Measurements from ENCODE around the gene UBE2E3. TPM values are rescaled to one million over a fixed set of nuclear protein-coding genes. Genes with fewer than 3 reads are reported as not detected.

The UBE2E3 gene
- total RNA-seq, 1 experiment from 2014 or later, result 91.3 TPM

DNA sequence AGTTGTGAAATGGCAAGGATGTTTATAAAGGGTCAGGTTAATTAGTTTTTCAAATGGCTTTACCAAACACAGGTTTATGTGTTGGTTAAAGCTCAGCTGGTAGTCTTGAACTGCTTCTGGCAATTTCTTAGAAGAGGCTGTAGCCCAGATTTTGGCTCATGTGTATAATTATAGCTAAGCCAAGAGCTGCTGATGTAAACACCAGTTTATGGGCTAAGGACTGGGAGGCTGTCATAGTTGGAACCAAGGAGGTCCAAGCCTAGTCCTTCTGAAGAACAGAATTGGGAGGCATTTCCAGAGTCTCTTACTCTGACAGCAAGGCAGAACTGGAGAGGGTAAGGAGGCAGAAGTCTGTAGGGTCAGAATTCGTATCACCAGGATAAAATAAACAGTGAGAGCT lies 25.4 kb downstream of the UBE2E3 start:
- no TSS peak for BruUV-seq (replicated peaks)
- no peaks in the 10 kb centered on the region; the same call in 1 of the 2 replicates for H3K36me3 ChIP-seq (ENCODE audit: control insufficient read depth, insufficient read depth, low read length)
- intact Hi-C loops (cut with micrococcal nuclease; ENCODE audit: unreplicated experiment) (no loop called here), in situ Hi-C loops (cut with HindIII; ENCODE audit: low pct_unique_long_range_greater_than_20kb, low sequenced_read_pairs) (no loop called here)
- no peak overlapping the region for H3K4me3 ChIP-seq (ENCODE audit: low read depth in 2 of 2, low read length in 2 of 2)
- TF ChIP-seq, protein P1, sequence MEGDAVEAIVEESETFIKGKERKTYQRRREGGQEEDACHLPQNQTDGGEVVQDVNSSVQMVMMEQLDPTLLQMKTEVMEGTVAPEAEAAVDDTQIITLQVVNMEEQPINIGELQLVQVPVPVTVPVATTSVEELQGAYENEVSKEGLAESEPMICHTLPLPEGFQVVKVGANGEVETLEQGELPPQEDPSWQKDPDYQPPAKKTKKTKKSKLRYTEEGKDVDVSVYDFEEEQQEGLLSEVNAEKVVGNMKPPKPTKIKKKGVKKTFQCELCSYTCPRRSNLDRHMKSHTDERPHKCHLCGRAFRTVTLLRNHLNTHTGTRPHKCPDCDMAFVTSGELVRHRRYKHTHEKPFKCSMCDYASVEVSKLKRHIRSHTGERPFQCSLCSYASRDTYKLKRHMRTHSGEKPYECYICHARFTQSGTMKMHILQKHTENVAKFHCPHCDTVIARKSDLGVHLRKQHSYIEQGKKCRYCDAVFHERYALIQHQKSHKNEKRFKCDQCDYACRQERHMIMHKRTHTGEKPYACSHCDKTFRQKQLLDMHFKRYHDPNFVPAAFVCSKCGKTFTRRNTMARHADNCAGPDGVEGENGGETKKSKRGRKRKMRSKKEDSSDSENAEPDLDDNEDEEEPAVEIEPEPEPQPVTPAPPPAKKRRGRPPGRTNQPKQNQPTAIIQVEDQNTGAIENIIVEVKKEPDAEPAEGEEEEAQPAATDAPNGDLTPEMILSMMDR (IDR thresholded peaks at IDR 0.05), result no peak
- TF ChIP-seq POLR2AphosphoS5 (IDR thresholded peaks at IDR 0.05; ENCODE audit: low read depth, low read length) (no peak), SIN3A (IDR thresholded peaks at IDR 0.05; ENCODE audit: borderline replicate concordance, insufficient read depth, low read depth, low read length) (no peak), TCF7L2 (IDR thresholded peaks at IDR 0.05; ENCODE audit: low read depth, low read length) (no peak)
- TF ChIP-seq, protein P2, sequence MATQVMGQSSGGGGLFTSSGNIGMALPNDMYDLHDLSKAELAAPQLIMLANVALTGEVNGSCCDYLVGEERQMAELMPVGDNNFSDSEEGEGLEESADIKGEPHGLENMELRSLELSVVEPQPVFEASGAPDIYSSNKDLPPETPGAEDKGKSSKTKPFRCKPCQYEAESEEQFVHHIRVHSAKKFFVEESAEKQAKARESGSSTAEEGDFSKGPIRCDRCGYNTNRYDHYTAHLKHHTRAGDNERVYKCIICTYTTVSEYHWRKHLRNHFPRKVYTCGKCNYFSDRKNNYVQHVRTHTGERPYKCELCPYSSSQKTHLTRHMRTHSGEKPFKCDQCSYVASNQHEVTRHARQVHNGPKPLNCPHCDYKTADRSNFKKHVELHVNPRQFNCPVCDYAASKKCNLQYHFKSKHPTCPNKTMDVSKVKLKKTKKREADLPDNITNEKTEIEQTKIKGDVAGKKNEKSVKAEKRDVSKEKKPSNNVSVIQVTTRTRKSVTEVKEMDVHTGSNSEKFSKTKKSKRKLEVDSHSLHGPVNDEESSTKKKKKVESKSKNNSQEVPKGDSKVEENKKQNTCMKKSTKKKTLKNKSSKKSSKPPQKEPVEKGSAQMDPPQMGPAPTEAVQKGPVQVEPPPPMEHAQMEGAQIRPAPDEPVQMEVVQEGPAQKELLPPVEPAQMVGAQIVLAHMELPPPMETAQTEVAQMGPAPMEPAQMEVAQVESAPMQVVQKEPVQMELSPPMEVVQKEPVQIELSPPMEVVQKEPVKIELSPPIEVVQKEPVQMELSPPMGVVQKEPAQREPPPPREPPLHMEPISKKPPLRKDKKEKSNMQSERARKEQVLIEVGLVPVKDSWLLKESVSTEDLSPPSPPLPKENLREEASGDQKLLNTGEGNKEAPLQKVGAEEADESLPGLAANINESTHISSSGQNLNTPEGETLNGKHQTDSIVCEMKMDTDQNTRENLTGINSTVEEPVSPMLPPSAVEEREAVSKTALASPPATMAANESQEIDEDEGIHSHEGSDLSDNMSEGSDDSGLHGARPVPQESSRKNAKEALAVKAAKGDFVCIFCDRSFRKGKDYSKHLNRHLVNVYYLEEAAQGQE (IDR thresholded peaks at IDR 0.05; ENCODE audit: insufficient read depth in 1 of 2, low read depth in 2 of 2, low read length in 1 of 2), result no peak
- no peak overlapping the region for H3K27ac ChIP-seq (ENCODE audit: low read length)
- ATAC-seq (no peak), DNase-seq (ENCODE audit: low read depth, low spot score) (no peak)
- H3K9me3 ChIP-seq (ENCODE audit: control insufficient read depth, insufficient read depth, low read depth, low read length), result no peaks in the 10 kb centered on the region
- CTCF ChIA-PET, result no interaction called here
- POLR2A ChIA-PET, result interaction anchor here (0.6 kb wide), 1 partner anchor 60 kb away, joined by 3 read pairs; no protein-coding TSS in a partner anchor
- no peaks in the 10 kb centered on the region for H3K27me3 ChIP-seq (ENCODE audit: control insufficient read depth, insufficient read depth, low read length)
- H3K4me1 ChIP-seq (ENCODE audit: control insufficient read depth, insufficient read depth, low read length), result peaks cover 6% of the 10 kb centered on the region

DNA sequence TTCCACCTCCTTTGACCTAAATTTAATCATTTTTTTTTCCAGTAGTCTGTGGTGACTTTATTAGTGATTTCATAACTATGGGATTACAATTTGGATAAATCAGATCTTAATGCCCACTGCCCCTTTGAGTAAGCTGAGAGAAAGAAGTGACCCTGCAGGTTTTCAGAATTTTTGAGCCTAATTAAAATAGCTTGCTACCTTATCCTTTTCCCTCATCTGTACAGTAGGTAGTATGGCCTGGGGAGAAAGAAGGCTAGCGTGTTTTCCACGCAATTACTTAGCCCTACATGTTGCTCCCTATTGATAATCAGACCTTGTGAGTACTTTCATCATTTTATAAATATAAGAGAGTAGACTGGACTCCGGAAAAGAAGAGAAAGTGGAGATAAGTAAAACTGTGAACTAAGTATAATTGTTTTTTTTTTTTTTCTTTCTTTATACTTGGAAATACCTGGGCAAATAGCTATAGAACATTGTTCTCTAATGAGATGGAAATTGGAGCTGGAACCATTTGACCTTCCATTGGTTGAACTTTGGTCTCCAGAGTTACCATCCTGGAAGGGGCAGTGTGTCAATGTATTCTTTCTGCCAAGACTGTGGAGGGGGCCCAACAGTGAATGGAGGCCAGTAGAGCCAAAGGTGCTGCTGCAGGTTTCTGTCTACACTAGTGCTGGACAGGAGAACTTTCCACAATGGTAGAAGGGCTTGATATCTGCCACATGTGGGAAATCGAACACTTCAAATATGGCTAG lies 26.9 kb downstream of the UBE2E3 start:
- H3K27me3 ChIP-seq (ENCODE audit: control insufficient read depth, insufficient read depth, low read length), result no peaks in the 10 kb centered on the region
- intact Hi-C loops (cut with micrococcal nuclease; ENCODE audit: unreplicated experiment) (no loop called here), in situ Hi-C loops (cut with HindIII; ENCODE audit: low pct_unique_long_range_greater_than_20kb, low sequenced_read_pairs) (no loop called here)
- H3K27ac ChIP-seq (ENCODE audit: low read length), result no peak overlapping the region
- TF ChIP-seq SIN3A (IDR thresholded peaks at IDR 0.05; ENCODE audit: borderline replicate concordance, insufficient read depth, low read depth, low read length) (no peak), POLR2AphosphoS5 (IDR thresholded peaks at IDR 0.05; ENCODE audit: low read depth, low read length) (no peak), TCF7L2 (IDR thresholded peaks at IDR 0.05; ENCODE audit: low read depth, low read length) (no peak)
- TF ChIP-seq, protein P1 (IDR thresholded peaks at IDR 0.05), result no peak
- TF ChIP-seq, protein P2 (IDR thresholded peaks at IDR 0.05; ENCODE audit: insufficient read depth in 1 of 2, low read depth in 2 of 2, low read length in 1 of 2), result no peak
- H3K9me3 ChIP-seq (ENCODE audit: control insufficient read depth, insufficient read depth, low read depth, low read length), result no peaks in the 10 kb centered on the region
- ChIA-PET POLR2A (no interaction called here), CTCF (no interaction called here)
- no peaks in the 10 kb centered on the region; the same call in 1 of the 2 replicates for H3K36me3 ChIP-seq (ENCODE audit: control insufficient read depth, insufficient read depth, low read length)
- peaks cover 6% of the 10 kb centered on the region for H3K4me1 ChIP-seq (ENCODE audit: control insufficient read depth, insufficient read depth, low read length)
- BruUV-seq (replicated peaks), result no TSS peak
- H3K4me3 ChIP-seq (ENCODE audit: low read depth in 2 of 2, low read length in 2 of 2), result no peak overlapping the region
- no peak for DNase-seq (ENCODE audit: low read depth, low spot score)
- no peak for ATAC-seq

All from Panc1 (cell line).